H54 (cell line): Measurements from ENCODE around the gene CIZ1.
"Not testable (repeated sequence)": the region's sequence is repeated elsewhere in the genome, so short reads cannot be mapped to it uniquely, and the experiment has no call there.

Source experiments
- DNase-seq: peaks from one replicate; pipeline ENCODE4 v3.0.0; 2011; ENCODE audit warnings: low spot score, mixed read lengths; ENCODE audit not compliant: insufficient read length
- FAIRE-seq: peaks from 3 replicates; lab custom pipeline; 2011; peaks lifted over from hg19 to GRCh38; lab: Jason Lieb, UNC
- POLR2A ChIP-seq: IDR thresholded peaks from 2 replicates; pipeline ENCODE4 v1.6.1; 2011; ENCODE audit warnings: low read depth, mild to moderate bottlenecking, low read length

The CIZ1 gene

DNA sequence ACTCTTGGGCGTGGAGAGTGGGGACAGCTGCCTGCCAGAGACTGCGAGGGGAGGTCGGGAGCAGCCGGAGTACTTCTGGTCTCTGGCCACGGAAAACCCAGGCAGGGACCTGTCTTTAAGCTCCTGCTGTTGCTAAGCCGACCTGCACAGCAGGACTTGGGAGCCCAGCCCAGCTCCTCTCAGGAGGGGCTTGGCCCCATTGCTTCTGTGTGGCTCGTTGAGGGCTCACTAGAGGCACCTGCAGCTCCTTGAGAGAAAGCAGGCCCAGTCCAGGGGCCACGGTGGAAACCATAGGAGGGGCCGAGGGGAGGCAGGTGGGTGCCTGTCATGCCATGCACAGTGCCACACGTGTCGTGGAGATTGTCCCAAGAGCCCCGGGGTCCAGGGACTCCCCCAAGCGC lies 45.4 kb downstream of the CIZ1 start:
- no peak for TF ChIP-seq POLR2A
- FAIRE-seq (no peak), DNase-seq (no peak)

DNA sequence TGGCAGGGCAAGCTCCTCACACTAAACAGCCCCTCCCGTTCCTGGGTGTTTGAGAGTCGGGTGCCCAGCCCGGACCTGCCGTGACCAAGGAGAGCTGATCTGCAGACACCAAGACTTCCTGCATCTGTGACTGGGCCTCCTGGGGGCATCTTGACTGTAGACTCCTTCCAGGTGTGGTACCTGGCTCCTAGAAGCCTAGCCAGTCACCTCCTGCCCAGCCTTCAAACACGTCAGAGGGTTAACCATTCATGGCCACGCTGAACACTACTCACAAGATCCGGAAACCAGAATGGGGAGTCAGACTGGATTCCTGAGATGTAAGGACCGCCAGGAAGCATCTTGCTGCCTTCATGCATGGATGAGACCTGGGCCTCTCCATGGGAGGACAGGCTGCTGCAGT lies 45.8 kb downstream of the CIZ1 start:
- FAIRE-seq (no peak), DNase-seq (no peak)
- TF ChIP-seq POLR2A: no peak

DNA sequence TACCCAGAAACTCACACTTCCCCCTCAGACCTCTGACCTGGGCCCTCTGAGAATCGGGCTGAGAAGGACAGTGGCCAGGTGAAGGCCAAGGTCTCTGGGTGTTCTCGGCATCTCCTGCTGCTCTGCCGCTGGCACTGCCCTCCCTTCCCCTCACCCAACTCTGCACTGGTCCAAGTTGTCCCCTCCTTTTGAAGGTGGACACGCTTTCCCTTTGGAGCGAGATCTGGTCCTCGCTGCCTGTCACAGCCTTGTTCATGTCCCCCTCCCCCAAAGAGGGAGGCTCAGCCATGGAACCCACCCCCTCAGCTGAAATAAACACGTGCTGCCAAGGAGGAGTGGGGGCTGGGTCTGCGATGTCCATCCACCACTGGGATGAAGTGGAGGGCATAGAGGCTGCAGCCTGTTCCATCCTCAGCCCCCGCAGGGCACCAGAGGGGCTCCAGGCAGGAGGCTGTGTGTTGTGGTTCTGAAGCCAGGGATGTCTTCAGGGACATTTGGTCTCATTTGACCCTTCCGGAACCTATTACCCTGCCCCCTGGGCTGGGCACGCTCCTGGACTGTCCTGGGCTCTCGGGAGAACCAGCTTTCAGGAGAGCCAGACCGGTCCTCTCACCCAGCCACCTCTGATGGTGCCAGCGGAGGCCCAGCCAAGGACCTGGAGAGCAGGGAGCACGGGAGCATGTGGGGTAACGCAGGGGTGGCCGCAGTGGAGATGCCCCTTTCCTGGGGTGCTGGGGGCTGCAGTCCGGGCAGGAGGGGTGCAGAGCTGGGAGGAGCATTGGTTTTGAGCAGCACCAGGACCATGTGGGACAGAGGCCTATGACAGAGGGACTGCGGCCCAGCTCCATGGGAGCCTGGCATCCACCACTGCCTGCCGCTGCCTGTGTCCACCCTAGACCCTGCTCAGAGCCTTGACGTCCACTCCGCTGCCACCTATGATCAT lies 46.9 kb downstream of the CIZ1 start:
- no peak for TF ChIP-seq POLR2A
- FAIRE-seq (no peak), DNase-seq (no peak)

GRCh38 chr9:128143525-128144238 lies 47.7 kb downstream of the CIZ1 start:
- DNase-seq (no peak), FAIRE-seq (no peak)
- TF ChIP-seq POLR2A: no peak

- FAIRE-seq (no peak), DNase-seq (no peak)
- no peak for TF ChIP-seq POLR2A
Observed at GRCh38 chr9:128142596-128142995, 48.8 kb downstream of the CIZ1 start.

GRCh38 chr9:128142061-128142460 lies 49.3 kb downstream of the CIZ1 start:
- DNase-seq: no peak
- FAIRE-seq: no peak
- no peak for TF ChIP-seq POLR2A

GRCh38 chr9:128141604-128142003 lies 49.8 kb downstream of the CIZ1 start:
- TF ChIP-seq POLR2A: no peak
- FAIRE-seq (no peak), DNase-seq (no peak)

DNA sequence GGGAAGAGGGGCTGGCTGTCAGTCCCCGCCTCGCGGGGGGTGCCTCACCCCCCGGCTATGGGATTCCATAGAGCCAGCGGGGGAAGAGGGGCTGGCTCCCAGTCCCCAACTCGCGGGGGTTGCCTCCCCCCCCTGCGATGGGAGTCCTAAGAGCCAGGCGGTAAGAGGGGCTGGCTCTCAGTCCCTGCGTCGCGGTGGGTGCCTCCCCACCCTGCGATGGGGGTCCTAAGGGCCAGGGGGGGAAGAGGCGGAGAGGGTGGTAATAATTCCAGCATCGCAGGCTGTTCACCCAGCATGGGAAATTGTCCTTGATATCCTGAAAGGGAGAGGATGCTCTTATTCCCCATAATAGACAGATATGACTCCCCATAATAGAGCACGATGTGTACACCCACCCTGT lies 51.8 kb downstream of the CIZ1 start:
- DNase-seq: no peak
- no peak for FAIRE-seq
- TF ChIP-seq POLR2A: no peak

DNA sequence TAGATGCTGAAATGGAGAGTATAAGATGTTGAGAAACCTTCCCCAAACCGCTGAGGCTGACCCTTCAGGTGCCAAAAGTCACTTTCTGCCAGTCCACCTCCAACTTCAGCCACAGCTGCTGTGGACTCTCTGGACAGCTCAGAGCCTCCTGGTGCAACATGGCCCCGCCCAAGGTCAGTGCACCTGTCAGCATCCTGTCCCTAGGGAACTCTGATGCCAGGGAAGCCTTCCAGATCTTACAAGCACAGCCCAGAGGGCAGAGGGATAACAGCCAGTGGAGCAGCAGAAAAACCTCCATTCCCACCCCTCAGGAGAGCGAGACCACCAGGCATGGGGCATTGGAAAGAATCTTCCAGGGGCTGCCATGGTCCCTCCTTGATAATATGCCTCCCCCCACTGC lies 53.4 kb downstream of the CIZ1 start:
- no peak for TF ChIP-seq POLR2A
- no peak for FAIRE-seq

GRCh38 chr9:128136816-128137793 lies 54.3 kb downstream of the CIZ1 start:
- DNase-seq: peak; percentile 91
- FAIRE-seq: peak; percentile 96
- TF ChIP-seq POLR2A: no peak

More for the DNA sequence above, 53.4 kb downstream of the CIZ1 start:
- DNase-seq: no peak

- FAIRE-seq, DNase-seq: not testable (repeated sequence)
Observed at GRCh38 chr9:128135561-128135960, 55.8 kb downstream of the CIZ1 start.

DNA sequence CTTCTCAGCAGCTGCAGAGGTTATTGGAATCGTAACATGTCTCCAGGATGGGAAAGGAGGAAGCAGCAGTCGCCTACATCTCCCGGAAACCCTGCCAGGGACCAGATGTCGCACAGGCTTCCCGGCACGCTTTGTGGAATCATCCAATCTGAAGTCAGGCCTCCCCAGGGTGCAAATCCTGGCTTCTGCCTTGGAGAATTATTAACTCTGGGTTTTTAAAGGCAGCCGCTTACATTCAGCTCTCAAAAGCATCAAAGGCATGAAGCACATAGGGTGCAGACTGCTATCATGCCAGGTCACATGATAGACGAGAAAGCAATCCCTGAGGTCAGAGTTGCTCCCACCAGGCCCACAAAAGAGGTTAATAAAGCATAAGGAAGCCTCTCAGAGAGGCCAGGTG lies 59.2 kb downstream of the CIZ1 start:
- not testable (repeated sequence) for DNase-seq, FAIRE-seq

DNA sequence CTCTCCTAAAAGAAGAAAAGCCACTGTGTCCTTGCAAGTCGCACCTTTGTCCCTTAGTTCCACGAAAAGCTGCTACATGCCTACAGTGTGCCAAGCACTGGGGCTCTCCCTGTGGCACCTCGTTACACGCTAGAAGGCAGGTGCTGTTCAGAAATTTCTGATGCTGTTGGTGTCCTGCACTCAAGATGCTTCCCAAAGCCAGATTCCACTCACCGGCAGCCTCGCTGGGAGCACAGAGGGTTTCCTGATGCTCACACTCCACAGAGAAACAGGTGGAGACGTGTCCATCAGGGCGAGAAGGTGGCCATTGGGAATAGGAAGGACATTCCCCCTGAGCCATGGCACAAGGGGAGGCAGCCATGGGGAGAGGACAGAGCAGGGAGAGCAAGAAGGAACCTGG lies 60.0 kb downstream of the CIZ1 start:
- FAIRE-seq, DNase-seq: not testable (repeated sequence)

DNA sequence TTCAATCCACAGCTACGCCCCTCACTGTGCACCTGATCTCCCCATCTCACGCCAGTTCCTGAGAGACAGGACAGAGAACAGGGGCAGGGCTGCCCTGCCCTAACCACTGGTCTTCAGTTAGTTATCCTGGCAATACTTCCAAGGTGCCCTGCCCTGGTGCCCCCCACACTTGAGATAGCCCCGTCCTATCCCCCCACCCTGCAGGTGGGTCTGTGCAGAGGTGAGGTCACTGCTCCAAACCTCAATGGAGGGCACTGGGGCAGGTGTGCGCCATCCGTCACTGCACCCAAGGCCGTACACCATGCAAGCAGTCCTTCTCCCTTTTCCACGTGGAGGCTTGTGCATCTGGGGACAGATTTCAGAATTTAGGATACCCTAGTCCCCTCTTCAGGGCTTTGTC lies 60.7 kb downstream of the CIZ1 start:
- DNase-seq, FAIRE-seq: not testable (repeated sequence)

DNA sequence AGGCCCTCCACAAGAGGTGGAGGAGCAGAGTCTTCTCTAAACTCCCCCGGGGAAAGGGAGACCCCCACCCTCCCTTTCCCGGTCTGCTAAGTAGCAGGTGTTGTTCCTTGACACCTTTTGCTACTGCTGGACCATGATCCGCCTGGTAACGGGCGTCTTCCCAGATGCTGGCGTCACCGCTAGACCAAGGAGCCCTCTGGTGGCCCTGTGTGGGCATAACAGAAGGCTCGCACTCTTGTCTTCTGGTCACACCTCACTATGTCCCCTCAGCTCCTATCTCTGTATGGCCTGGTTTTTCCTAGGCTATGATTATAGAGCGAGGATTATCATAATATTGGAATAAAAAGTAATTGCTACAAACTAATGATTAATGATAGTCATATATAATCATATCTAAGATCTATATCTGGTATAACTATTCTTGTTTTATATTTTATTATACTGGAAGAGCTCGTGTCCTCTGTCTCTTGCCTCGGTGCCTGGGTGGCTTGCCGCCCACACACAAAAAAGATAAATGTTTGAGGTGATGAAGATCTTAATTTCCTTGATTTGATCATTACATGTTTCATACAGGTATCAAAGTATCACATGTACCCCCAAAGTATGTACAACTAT lies 61.3 kb downstream of the CIZ1 start:
- FAIRE-seq, DNase-seq: not testable (repeated sequence)
